CD4-positive, alpha-beta T cell (primary cell): Measurements from ENCODE around the gene PEAR1. TPM values are rescaled to one million over a fixed set of nuclear protein-coding genes. Genes with fewer than 3 reads are reported as not detected.

Experiments
- ATAC-seq: fragments of 200-7000 bp; cut with Tn5 transposase; one replicate; pipeline ENCODE4 v1.10.0; 2022; ENCODE audit warnings: mild to moderate bottlenecking; ENCODE audit not compliant: poor library complexity
- CTCF ChIA-PET: fragments of 350-600 bp; sonication (Branson Sonifier 250); formaldehyde crosslinking; loops from one replicate; lab custom pipeline; 2021; ENCODE audit warnings: antibody characterized with exemption, inconsistent platforms; lab: Charles Lee
- POLR2A ChIA-PET: fragments of 350-600 bp; sonication (Branson Sonifier 250); formaldehyde crosslinking; loops from one replicate; lab custom pipeline; 2021; ENCODE audit warnings: antibody characterized with exemption, inconsistent platforms; lab: Charles Lee
- DNase-seq, 14 experiments: peaks; one replicate each; pipeline ENCODE4 v3.0.0-alpha.2; 2013 to 2020; ENCODE audit warnings: mixed read lengths in 2 of 14
- H3K27ac ChIP-seq, 2 donors: one replicate each; pipeline versions ENCODE4 v1.5.1 to v1.7.0; 2013; ENCODE audit warnings: low read length in 2 of 2, low read depth in 1 of 2, mild to moderate bottlenecking in 1 of 2
- H3K27me3 ChIP-seq, 2 experiments: 1 replicate in 1 of 2; 2 replicates in 1 of 2; pipeline versions ENCODE4 v1.6.1 to v1.7.0; 2013; ENCODE audit warnings: low read length in 2 of 2, control low read depth in 1 of 2, mild to moderate bottlenecking in 1 of 2, moderate library complexity in 1 of 2; ENCODE audit not compliant: insufficient read depth in 2 of 2, control insufficient read depth in 1 of 2
- H3K36me3 ChIP-seq: one replicate; pipeline ENCODE4 v1.6.1; 2013; ENCODE audit warnings: low read length, control low read depth; ENCODE audit not compliant: insufficient read depth
- H3K4me1 ChIP-seq: one replicate; pipeline ENCODE4 v1.6.1; 2013; ENCODE audit warnings: low read length, control low read depth; ENCODE audit not compliant: insufficient read depth
- H3K4me3 ChIP-seq: one replicate; pipeline ENCODE4 v1.5.1; 2013; ENCODE audit warnings: mild to moderate bottlenecking, low read length, moderate library complexity
- H3K9me3 ChIP-seq, 2 experiments: 1 replicate in 1 of 2; 2 replicates in 1 of 2; pipeline versions ENCODE4 v1.6.1 to v1.7.0; 2013; ENCODE audit warnings: low read length in 2 of 2, mild to moderate bottlenecking in 2 of 2, control low read depth in 1 of 2, moderate library complexity in 1 of 2; ENCODE audit not compliant: control insufficient read depth in 1 of 2, insufficient read depth in 1 of 2
- H3K27ac Mint-ChIP-seq: one replicate; pipeline ENCODE4 v1.8.0; 2020; ENCODE audit warnings: mixed read lengths
- H3K27me3 Mint-ChIP-seq: one replicate; pipeline ENCODE4 v1.8.0; 2021; ENCODE audit warnings: mixed read lengths
- H3K36me3 Mint-ChIP-seq: one replicate; pipeline ENCODE4 v1.8.0; 2021; ENCODE audit warnings: low read depth, mixed read lengths
- H3K4me1 Mint-ChIP-seq: one replicate; pipeline ENCODE4 v1.8.0; 2021; ENCODE audit warnings: low read depth, mixed read lengths
- H3K4me3 Mint-ChIP-seq: one replicate; pipeline ENCODE4 v1.8.0; 2020; ENCODE audit warnings: mild to moderate bottlenecking, mixed read lengths
- H3K9me3 Mint-ChIP-seq: one replicate; pipeline ENCODE4 v1.8.0; 2020; ENCODE audit warnings: mixed read lengths
- intact Hi-C, 2 experiments: fragments of 100-400 bp; cut with DNase I in 1 of 2; cut with micrococcal nuclease in 1 of 2; formaldehyde crosslinking; loops; one replicate each; pipeline versions ENCODE4 v1.15.1 to v1.9.0; 2023 to 2025; cut with DNase I, micrococcal nuclease
- total RNA-seq, 174 experiments: library from RNA in 2 of 174; stranded (reverse) in 2 of 174; gene quantifications; one replicate each; pipeline ENCODE4 v1.2.3 and lab custom pipeline; 2021 to 2026
- TF ChIP-seq, protein P1 (sequence below): fragments of 200-600 bp; IDR thresholded peaks from one replicate; pipeline ENCODE4 v1.8.0; 2022; ENCODE audit warnings: antibody characterized with exemption, mild to moderate bottlenecking

The PEAR1 gene
- total RNA-seq, 2 experiments from 2014 or later, result 0.20 to 0.41 TPM

DNA sequence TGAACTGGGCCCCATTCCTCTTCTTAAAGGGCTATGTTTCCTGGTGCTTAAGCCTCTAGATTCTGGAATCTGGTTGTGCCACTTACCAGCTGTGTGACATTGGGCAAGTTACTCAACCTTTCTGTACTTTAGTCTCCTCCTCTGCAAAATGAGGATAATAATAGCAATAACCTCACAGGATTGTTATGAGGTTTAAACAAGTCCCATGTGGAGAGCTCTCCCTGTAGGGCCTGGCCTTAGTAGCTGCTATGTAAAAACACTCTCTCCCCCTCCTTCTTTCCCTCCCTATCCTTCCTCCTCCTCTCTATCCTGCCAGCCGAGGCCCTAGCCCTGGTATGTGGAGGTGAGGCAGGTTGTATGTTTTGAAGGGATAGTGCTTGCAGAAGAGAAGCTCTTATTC is 8.2 kb upstream of the PEAR1 start:
- Histone ChIP-seq H3K27me3 (peaks cover 26 to 27% of the 10 kb centered on the region in 2 experiments), H3K9me3 (no peaks in the 10 kb centered on the region), H3K27ac (no peak overlapping the region), H3K4me3 (no peak overlapping the region), H3K36me3 (no peaks in the 10 kb centered on the region), H3K4me1 (peaks cover 4% of the 10 kb centered on the region)
- ChIA-PET POLR2A (no interaction called here), CTCF (interaction anchor here (0.9 kb wide), 1 partner anchor 88 kb away, joined by 3 read pairs; no protein-coding TSS in a partner anchor)
- Mint-ChIP-seq H3K9me3 (no peaks in the 10 kb centered on the region), H3K4me1 (no peaks in the 10 kb centered on the region), H3K36me3 (no peaks in the 10 kb centered on the region), H3K4me3 (no peak overlapping the region), H3K27ac (no peak overlapping the region), H3K27me3 (peaks cover 70% of the 10 kb centered on the region)
- intact Hi-C loops, result no loop called here
- DNase-seq (no peak), ATAC-seq (no peak)
- TF ChIP-seq, protein P1, sequence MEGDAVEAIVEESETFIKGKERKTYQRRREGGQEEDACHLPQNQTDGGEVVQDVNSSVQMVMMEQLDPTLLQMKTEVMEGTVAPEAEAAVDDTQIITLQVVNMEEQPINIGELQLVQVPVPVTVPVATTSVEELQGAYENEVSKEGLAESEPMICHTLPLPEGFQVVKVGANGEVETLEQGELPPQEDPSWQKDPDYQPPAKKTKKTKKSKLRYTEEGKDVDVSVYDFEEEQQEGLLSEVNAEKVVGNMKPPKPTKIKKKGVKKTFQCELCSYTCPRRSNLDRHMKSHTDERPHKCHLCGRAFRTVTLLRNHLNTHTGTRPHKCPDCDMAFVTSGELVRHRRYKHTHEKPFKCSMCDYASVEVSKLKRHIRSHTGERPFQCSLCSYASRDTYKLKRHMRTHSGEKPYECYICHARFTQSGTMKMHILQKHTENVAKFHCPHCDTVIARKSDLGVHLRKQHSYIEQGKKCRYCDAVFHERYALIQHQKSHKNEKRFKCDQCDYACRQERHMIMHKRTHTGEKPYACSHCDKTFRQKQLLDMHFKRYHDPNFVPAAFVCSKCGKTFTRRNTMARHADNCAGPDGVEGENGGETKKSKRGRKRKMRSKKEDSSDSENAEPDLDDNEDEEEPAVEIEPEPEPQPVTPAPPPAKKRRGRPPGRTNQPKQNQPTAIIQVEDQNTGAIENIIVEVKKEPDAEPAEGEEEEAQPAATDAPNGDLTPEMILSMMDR, result no peak

DNA sequence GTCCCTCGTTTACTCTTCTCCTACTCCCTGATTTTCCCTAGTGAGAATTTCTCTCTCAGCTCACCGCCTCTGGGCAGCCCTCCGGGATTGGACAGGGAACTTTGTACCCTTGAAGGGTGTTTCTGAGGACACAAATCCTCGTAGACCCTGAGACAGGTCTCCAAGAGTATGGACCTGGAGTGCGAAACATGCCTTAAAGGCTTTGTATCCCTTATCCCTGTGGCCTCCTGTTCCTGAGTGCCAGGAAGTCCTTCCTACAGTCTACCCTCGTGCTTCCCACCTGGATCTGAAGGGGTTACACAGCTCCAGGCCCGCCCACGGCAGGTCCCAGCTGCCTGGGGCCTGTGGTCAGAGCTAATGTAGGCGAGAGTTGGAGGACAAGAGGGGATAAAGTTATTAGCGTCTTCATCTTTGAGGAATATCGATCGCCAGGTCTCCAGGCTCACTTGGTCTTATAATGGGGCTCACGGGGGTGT is 7.6 kb upstream of the PEAR1 start:
- no peak for DNase-seq
- H3K27me3 ChIP-seq, result peaks cover 27 to 28% of the 10 kb centered on the region in 2 experiments
- ChIA-PET POLR2A (no interaction called here), CTCF (interaction anchor here (0.9 kb wide), 1 partner anchor 89 kb away, joined by 3 read pairs; no protein-coding TSS in a partner anchor)
- no peak overlapping the region for H3K27ac ChIP-seq
- TF ChIP-seq, protein P1, result no peak
- H3K36me3 ChIP-seq, result no peaks in the 10 kb centered on the region
- peaks cover 4% of the 10 kb centered on the region for H3K4me1 ChIP-seq
- Mint-ChIP-seq H3K9me3 (no peaks in the 10 kb centered on the region), H3K4me1 (no peaks in the 10 kb centered on the region), H3K36me3 (no peaks in the 10 kb centered on the region), H3K27me3 (peaks cover 72% of the 10 kb centered on the region), H3K27ac (no peak overlapping the region), H3K4me3 (no peak overlapping the region)
- ATAC-seq, result no peak
- H3K4me3 ChIP-seq, result no peak overlapping the region
- intact Hi-C loops, result no loop called here
- H3K9me3 ChIP-seq, result no peaks in the 10 kb centered on the region

- Histone ChIP-seq H3K9me3 (no peaks in the 10 kb centered on the region), H3K4me1 (peaks cover 6% of the 10 kb centered on the region), H3K4me3 (no peak overlapping the region), H3K27ac (no peak overlapping the region), H3K36me3 (no peaks in the 10 kb centered on the region), H3K27me3 (peaks cover 29 to 36% of the 10 kb centered on the region in 2 experiments)
- CTCF ChIA-PET, result interaction anchor here (1.0 kb wide), 1 partner anchor 27 kb away, joined by 3 read pairs; no protein-coding TSS in a partner anchor
- Mint-ChIP-seq H3K9me3 (no peaks in the 10 kb centered on the region), H3K4me3 (no peak overlapping the region), H3K36me3 (no peaks in the 10 kb centered on the region), H3K27ac (no peak overlapping the region), H3K27me3 (peaks cover 75% of the 10 kb centered on the region), H3K4me1 (peaks cover under 1% of the 10 kb centered on the region)
- intact Hi-C loops, result no loop called here
- ATAC-seq (no peak), DNase-seq (no peak)
- TF ChIP-seq, protein P1, result no peak
- POLR2A ChIA-PET, result no interaction called here
These were observed 6.8 kb upstream of the PEAR1 start for GRCh38 chr1:156886583-156887281.
